Measurements from ENCODE around the gene CTDSPL. TPM values are rescaled to one million over a fixed set of nuclear protein-coding genes. Genes with fewer than 3 reads are reported as not detected.

CTDSPL gene
- total and polyA plus RNA-seq, 2 of the 8 experiments (the other 6 are each of a cell fraction or from before 2014, with no cell fraction given), result 20.3 to 42.2 TPM

DNA sequence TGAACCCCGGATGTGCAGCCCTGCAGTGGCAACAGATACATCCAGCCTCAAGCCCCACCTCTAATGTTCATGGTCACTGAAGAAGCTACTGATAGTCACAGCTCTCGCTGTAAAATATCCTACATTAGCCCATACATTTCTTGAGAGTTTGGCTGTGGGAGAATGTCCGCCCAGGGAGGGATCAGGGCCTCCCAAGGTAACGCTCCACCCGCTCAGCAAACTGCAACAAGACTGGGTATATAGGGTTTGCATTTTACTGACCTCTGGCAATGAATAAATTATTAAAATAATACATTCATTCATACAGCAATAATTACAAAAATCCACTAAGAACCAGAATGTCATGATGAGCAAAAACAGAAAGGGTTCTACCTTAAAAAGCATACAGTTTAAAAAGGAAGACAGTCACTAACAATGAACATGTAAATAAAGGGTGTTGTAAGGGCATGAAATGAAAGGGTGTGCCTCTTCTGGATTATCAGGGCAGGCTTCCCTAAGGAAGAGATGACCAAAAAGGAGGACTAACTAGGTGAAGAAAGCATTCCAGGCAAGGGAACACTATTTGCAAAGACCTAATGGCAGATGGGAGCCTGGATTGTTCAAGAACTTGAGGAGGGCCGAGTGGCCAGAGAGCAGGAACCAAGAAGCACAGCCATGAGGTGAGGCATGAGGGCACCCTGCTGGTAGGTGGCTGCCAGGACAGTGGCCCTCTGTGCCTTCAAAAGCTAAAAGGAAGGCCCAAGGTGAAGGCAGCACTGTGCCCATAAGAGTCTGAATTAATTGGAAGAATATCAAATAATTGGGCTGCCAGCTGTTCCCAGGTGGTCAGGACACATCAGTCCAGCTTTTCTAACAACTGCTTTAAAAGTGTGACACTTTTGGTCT lies 28.1 kb upstream of the CTDSPL start:
- no peak overlapping the region for H3K4ac ChIP-seq (replicated peaks; ENCODE audit: insufficient read length, low read depth, low read length)
- H3K27ac ChIP-seq (ENCODE audit: low read depth, low read length), result no peak overlapping the region
- H4K91ac ChIP-seq (replicated peaks; ENCODE audit: insufficient read length, low read length), result no peak overlapping the region
- no peak overlapping the region for H3K18ac ChIP-seq (ENCODE audit: extremely low read depth, low read length)
- no peak overlapping the region for H2BK20ac ChIP-seq (ENCODE audit: low read length)
- H4K20me1 ChIP-seq (replicated peaks in 1 of 2; ENCODE audit: control insufficient read depth in 1 of 2, insufficient read depth in 2 of 2, low read length in 2 of 2), result no peaks in the 10 kb centered on the region
- H4K5ac ChIP-seq (ENCODE audit: insufficient read length, low read depth, low read length), result no peak overlapping the region
- no peak overlapping the region for H2AFZ ChIP-seq (ENCODE audit: low read length)
- no peak overlapping the region for H3K23ac ChIP-seq (ENCODE audit: insufficient read length)
- H3K14ac ChIP-seq (ENCODE audit: insufficient read length), result no peak overlapping the region
- FAIRE-seq, result no peak
- no peak overlapping the region for H2BK15ac ChIP-seq (ENCODE audit: low read length)
- no peaks in the 10 kb centered on the region for H3K9me3 ChIP-seq (ENCODE audit: insufficient read depth in 2 of 2, low read depth in 1 of 2, low read length in 1 of 2)
- no peak overlapping the region for H2BK5ac ChIP-seq (ENCODE audit: low read depth, low read length)
- TF ChIP-seq RAD21 (IDR thresholded peaks at IDR 0.05 in 1 of 2, conservative IDR thresholded peaks at IDR 0.05 in 1 of 2; ENCODE audit: low read depth in 2 of 2, low read length in 2 of 2) (peak; percentile 39 to 51; a peak in 3 of 4 replicates), CHD2 (IDR thresholded peaks at IDR 0.05; ENCODE audit: low read length) (no peak), SP1 (IDR thresholded peaks at IDR 0.05; ENCODE audit: low read depth, low read length) (no peak), NANOG (IDR thresholded peaks at IDR 0.05; ENCODE audit: insufficient read depth, low read depth, low read length, poor library complexity, severe bottlenecking) (no peak)
- TF ChIP-seq, protein P1, sequence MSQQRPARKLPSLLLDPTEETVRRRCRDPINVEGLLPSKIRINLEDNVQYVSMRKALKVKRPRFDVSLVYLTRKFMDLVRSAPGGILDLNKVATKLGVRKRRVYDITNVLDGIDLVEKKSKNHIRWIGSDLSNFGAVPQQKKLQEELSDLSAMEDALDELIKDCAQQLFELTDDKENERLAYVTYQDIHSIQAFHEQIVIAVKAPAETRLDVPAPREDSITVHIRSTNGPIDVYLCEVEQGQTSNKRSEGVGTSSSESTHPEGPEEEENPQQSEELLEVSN (IDR thresholded peaks at IDR 0.05), result no peak
- TF ChIP-seq, protein P2, sequence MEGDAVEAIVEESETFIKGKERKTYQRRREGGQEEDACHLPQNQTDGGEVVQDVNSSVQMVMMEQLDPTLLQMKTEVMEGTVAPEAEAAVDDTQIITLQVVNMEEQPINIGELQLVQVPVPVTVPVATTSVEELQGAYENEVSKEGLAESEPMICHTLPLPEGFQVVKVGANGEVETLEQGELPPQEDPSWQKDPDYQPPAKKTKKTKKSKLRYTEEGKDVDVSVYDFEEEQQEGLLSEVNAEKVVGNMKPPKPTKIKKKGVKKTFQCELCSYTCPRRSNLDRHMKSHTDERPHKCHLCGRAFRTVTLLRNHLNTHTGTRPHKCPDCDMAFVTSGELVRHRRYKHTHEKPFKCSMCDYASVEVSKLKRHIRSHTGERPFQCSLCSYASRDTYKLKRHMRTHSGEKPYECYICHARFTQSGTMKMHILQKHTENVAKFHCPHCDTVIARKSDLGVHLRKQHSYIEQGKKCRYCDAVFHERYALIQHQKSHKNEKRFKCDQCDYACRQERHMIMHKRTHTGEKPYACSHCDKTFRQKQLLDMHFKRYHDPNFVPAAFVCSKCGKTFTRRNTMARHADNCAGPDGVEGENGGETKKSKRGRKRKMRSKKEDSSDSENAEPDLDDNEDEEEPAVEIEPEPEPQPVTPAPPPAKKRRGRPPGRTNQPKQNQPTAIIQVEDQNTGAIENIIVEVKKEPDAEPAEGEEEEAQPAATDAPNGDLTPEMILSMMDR (IDR thresholded peaks at IDR 0.05; ENCODE audit: control extremely low read depth in 1 of 3, insufficient read depth in 1 of 3, low read depth in 1 of 3, low read length in 3 of 3), result peak; percentile 25 to 46 (median 31)
- no peak overlapping the region for H2BK12ac ChIP-seq (ENCODE audit: low read depth, low read length)
- H3K4me3 ChIP-seq (ENCODE audit: extremely low read depth in 1 of 4, insufficient read depth in 2 of 4, low read depth in 3 of 4, low read length in 4 of 4), result no peak overlapping the region
- H2AK5ac ChIP-seq (ENCODE audit: low read depth, low read length), result no peak overlapping the region
- no peak overlapping the region for H3K9ac ChIP-seq (replicated peaks in 1 of 4; ENCODE audit: extremely low read depth in 1 of 4, low read depth in 3 of 4, low read length in 3 of 4)
- no peaks in the 10 kb centered on the region for H3K27me3 ChIP-seq (replicated peaks in 1 of 4; ENCODE audit: control insufficient read depth in 3 of 4, extremely low read depth in 1 of 4, insufficient read depth in 3 of 4, low read length in 3 of 4)
- H3K4me1 ChIP-seq (replicated peaks in 1 of 4; ENCODE audit: control insufficient read depth in 3 of 4, insufficient read depth in 4 of 4, low read length in 3 of 4), result no peaks in the 10 kb centered on the region
- H3K79me1 ChIP-seq (ENCODE audit: low read depth, low read length), result no peaks in the 10 kb centered on the region
- H3K4me2 ChIP-seq (ENCODE audit: insufficient read depth in 1 of 2, low read depth in 2 of 2, low read length in 2 of 2), result no peak overlapping the region
- 87% methylated on average over 6 of the region's 6 CpGs; no CpG with 5 or more reads in 1 of the 2 experiments for WGBS, 2 experiments (ENCODE audit: extremely low coverage in 1 of 2, insufficient coverage in 1 of 2, insufficient read length in 1 of 2, insufficient replicate concordance in 2 of 2, low coverage in 1 of 2, low lambda C conversion rate in 2 of 2, missing lambda C conversion rate in 1 of 2)
- ChIA-PET POLR2A (ENCODE audit: partially characterized antibody) (no interaction called here), CTCF (ENCODE audit: partially characterized antibody) (interaction anchor here (0.8 to 2.2 kb wide), 15 partner anchors 8 to 286 kb away, joined by 3 to 8 read pairs (median 3); no protein-coding TSS in a partner anchor)
- no peak overlapping the region for H3K56ac ChIP-seq (replicated peaks; ENCODE audit: insufficient read length, low read depth, low read length)
- H3K23me2 ChIP-seq (ENCODE audit: low read depth, low read length), result no peaks in the 10 kb centered on the region
- no peak overlapping the region for H4K8ac ChIP-seq (ENCODE audit: extremely low read depth, insufficient read depth, low read length)
- no peak for DNase-seq (ENCODE audit: low read depth in 1 of 2, low spot score in 2 of 2)
- H3K79me2 ChIP-seq (ENCODE audit: control insufficient read depth in 1 of 2, insufficient read depth in 2 of 2, low read length in 2 of 2), result no peaks in the 10 kb centered on the region
- no peak overlapping the region for H2BK120ac ChIP-seq (replicated peaks; ENCODE audit: low read depth, low read length)
- H3K36me3 ChIP-seq (ENCODE audit: control insufficient read depth in 2 of 4, insufficient read depth in 4 of 4, low read length in 3 of 4), result no peaks in the 10 kb centered on the region
